Measurements from ENCODE around the gene SS18. TPM values are rescaled to one million over a fixed set of nuclear protein-coding genes. Genes with fewer than 3 reads are reported as not detected.

Gene SS18
- total RNA-seq, 2 donors from 2014 or later = 47.7 to 54.9 TPM

DNA sequence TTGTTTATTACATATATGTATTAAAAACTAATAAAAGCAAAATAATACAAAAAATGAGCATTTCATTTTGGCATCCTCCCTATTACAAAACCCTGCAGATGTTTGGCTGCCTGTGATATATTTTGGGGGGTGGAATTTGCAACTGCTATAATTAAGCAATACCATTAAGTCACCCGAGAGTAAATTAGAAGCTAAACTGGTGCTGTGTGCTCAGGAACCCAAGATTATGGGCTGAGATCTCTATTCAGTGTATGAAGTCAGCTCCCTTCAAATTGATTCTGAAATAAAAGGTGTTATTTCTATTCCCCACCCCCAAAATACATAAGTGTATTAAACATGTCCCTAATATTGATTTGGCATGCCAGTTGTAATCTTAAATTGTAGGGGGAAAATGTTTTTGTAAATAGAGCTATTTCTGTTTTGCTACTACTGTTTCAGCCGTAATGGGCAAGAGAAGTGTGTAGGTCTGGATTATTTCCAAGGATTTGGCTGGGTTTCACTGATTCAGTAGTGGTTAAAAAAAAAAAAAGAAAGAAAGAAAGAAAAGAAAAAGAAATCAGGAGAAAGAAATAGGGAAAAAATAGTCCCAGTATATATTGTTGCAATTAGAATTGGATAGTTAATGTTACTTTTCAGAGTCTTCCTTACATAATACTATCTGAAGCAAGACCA lies 110.9 kb downstream of the SS18 start:
- Histone ChIP-seq H3K4me1 (no peaks in the 10 kb centered on the region), H3K27me3 (no peaks in the 10 kb centered on the region), H3K27ac (no peak overlapping the region), H3K9me3 (no peaks in the 10 kb centered on the region), H3K4me3 (no peak overlapping the region), H3K36me3 (no peaks in the 10 kb centered on the region)
- TF ChIP-seq, protein P1, sequence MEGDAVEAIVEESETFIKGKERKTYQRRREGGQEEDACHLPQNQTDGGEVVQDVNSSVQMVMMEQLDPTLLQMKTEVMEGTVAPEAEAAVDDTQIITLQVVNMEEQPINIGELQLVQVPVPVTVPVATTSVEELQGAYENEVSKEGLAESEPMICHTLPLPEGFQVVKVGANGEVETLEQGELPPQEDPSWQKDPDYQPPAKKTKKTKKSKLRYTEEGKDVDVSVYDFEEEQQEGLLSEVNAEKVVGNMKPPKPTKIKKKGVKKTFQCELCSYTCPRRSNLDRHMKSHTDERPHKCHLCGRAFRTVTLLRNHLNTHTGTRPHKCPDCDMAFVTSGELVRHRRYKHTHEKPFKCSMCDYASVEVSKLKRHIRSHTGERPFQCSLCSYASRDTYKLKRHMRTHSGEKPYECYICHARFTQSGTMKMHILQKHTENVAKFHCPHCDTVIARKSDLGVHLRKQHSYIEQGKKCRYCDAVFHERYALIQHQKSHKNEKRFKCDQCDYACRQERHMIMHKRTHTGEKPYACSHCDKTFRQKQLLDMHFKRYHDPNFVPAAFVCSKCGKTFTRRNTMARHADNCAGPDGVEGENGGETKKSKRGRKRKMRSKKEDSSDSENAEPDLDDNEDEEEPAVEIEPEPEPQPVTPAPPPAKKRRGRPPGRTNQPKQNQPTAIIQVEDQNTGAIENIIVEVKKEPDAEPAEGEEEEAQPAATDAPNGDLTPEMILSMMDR (IDR thresholded peaks at IDR 0.05) = no peak
- no peak for DNase-seq (ENCODE audit: low spot score)

DNA sequence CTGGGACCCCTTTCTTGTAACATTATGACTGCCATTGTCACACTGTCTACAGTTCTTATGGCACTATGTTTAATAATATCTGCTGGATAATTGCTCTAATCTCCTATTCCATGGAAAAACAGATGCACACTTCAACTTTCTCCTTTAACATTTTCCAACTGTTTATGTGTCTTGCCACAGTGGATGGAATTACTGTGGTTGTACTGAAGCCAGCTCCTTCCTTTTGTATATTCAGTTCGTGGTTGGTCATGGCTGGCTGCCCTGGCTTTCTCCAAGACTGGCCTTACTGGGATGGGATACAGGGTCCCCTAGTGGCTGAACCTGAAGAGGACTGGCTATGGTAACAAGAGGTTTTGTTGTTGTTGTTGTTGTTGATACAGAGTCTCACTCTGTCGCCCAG lies 113.9 kb downstream of the SS18 start:
- Histone ChIP-seq H3K36me3 (no peaks in the 10 kb centered on the region), H3K9me3 (no peaks in the 10 kb centered on the region), H3K4me3 (no peak overlapping the region), H3K27ac (no peak overlapping the region), H3K4me1 (no peaks in the 10 kb centered on the region), H3K27me3 (no peaks in the 10 kb centered on the region)
- no peak for DNase-seq (ENCODE audit: low spot score)
- TF ChIP-seq, protein P1 (IDR thresholded peaks at IDR 0.05) = no peak

DNA sequence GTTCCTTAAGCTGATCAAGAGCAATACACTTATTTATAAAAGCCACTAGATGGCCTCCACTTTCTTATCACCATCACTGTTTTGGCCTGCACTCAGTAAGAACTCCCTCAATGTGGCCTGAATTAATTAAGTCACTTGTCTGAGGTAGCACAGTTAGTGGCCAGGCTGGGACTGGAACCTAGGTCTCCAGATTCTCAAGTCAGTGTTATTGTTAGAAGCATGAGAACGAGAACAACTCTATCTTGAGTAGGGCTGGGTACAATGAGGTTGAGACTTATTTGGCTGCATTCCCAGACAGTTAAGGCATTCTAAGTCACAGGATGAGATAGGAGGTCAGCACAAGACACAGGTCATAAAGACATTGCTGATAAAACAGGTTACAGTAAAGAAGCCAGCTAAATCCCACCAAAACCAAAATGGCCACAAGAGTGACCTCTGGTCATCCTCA lies 115.8 kb downstream of the SS18 start:
- TF ChIP-seq, protein P1 (IDR thresholded peaks at IDR 0.05) = no peak
- no peaks in the 10 kb centered on the region for H3K27me3 ChIP-seq
- H3K36me3 ChIP-seq = no peaks in the 10 kb centered on the region
- H3K9me3 ChIP-seq = no peaks in the 10 kb centered on the region
- no peak for DNase-seq (ENCODE audit: low spot score)
- H3K4me1 ChIP-seq = no peaks in the 10 kb centered on the region
- no peak overlapping the region for H3K4me3 ChIP-seq
- no peak overlapping the region for H3K27ac ChIP-seq

Other genes starting within 250 kb of the SS18 start
- not detected for gene PSMA8, start 43.3 kb upstream of the SS18 start, total RNA-seq
- 1 to 10 TPM; 2.4 to 3.1 TPM for gene TAF4B, start 135.8 kb upstream of the SS18 start, total RNA-seq